Tibial nerve (tissue), 4 donors: ENCODE results near the gene TNFRSF18. TPM values are rescaled to one million over a fixed set of nuclear protein-coding genes. Genes with fewer than 3 reads are reported as not detected.
A peak's percentile ranks its signal among the peaks of the same experiment; 100 is the strongest.

Source experiments
- DNase-seq, 2 donors: peaks; one replicate each; pipeline ENCODE4 v3.0.0-alpha.2; 2019; ENCODE audit warnings: low spot score in 2 of 2
- H3K27ac ChIP-seq, 4 donors: fragments of 200-600 bp; sonication (generic) in 3 of 4; one replicate each; pipeline ENCODE4 v1.5.1; 2017 to 2019; ENCODE audit warnings: mild to moderate bottlenecking in 1 of 4
- H3K27me3 ChIP-seq, 2 donors: fragments of 200-600 bp; sonication (generic) in 1 of 2; one replicate each; pipeline versions ENCODE4 v1.5.1 to v1.6.0; 2017 to 2019
- H3K36me3 ChIP-seq, 3 donors: fragments of 200-600 bp; sonication (generic); one replicate each; pipeline ENCODE4 v1.5.1; 2018 to 2019
- H3K4me1 ChIP-seq, 4 donors: fragments of 200-600 bp; sonication (generic) in 3 of 4; one replicate each; pipeline ENCODE4 v1.5.1; 2017 to 2019
- H3K4me3 ChIP-seq, 4 donors: fragments of 200-600 bp; sonication (generic) in 3 of 4; one replicate each; pipeline ENCODE4 v1.5.1; 2017 to 2019; ENCODE audit warnings: mild to moderate bottlenecking in 1 of 4, moderate library complexity in 1 of 4
- H3K9me3 ChIP-seq, 4 donors: fragments of 200-600 bp; sonication (generic) in 3 of 4; one replicate each; pipeline ENCODE4 v1.5.1; 2017 to 2019
- CTCF ChIP-seq, 5 experiments: fragments of 200-600 bp in 3 of 5; fragments of 450-650 bp in 2 of 5; sonication (generic) in 3 of 5; IDR thresholded peaks; one replicate each; pipeline ENCODE4 v1.5.1; 2016 to 2019; ENCODE audit warnings: antibody characterized with exemption in 5 of 5, mild to moderate bottlenecking in 3 of 5, moderate library complexity in 2 of 5
- EP300 ChIP-seq, 2 donors: sonication (generic); formaldehyde crosslinking; IDR thresholded peaks; one replicate each; pipeline ENCODE4 v1.6.1; 2017; ENCODE audit warnings: antibody characterized with exemption in 2 of 2, mild to moderate bottlenecking in 1 of 2
- POLR2A ChIP-seq, 2 donors: fragments of 450-650 bp; IDR thresholded peaks; one replicate each; pipeline ENCODE4 v1.6.1; 2017; ENCODE audit warnings: antibody characterized with exemption in 2 of 2, mild to moderate bottlenecking in 2 of 2, moderate library complexity in 2 of 2
- WGBS, 2 donors: methylation state at CpG; one replicate each; pipeline ENCODE4 v1.1.5; 2018; 5-methylcytosine and 5-hydroxymethylcytosine counted together
- total RNA-seq, 4 donors: library from RNA; depleted of rRNA; stranded (reverse); fragments of >200 nt; gene quantifications; one replicate each; pipeline ENCODE4 v1.1.0, GENCODE V29; 2016

TNFRSF18 gene
- total RNA-seq, 4 donors from 2014 or later: 0.44 TPM; not detected in 3

- TF ChIP-seq CTCF (IDR thresholded peaks at IDR 0.05) (no peak), EP300 (IDR thresholded peaks at IDR 0.05) (no peak), POLR2A (IDR thresholded peaks at IDR 0.05) (no peak)
- WGBS, 2 donors: 4 to 5% methylated on average over 22 to 39 of the region's 109 CpGs
- Histone ChIP-seq H3K9me3 (peaks cover 0 to under 1% (median 0%) of the 10 kb centered on the region in 4 donors), H3K27me3 (peaks cover 0 to 51% of the 10 kb centered on the region in 2 donors), H3K4me3 (peak overlapping the region; percentile 15 to 50 (median 34)), H3K27ac (peak overlapping the region in 1 of 4 donors; percentile 11), H3K36me3 (no peaks in the 10 kb centered on the region), H3K4me1 (peaks cover 0 to 19% (median 6%) of the 10 kb centered on the region in 4 donors)
- no peak for DNase-seq
Observed at GRCh38 chr1:1200876-1201810, 5.2 kb downstream of the TNFRSF18 start.

DNA sequence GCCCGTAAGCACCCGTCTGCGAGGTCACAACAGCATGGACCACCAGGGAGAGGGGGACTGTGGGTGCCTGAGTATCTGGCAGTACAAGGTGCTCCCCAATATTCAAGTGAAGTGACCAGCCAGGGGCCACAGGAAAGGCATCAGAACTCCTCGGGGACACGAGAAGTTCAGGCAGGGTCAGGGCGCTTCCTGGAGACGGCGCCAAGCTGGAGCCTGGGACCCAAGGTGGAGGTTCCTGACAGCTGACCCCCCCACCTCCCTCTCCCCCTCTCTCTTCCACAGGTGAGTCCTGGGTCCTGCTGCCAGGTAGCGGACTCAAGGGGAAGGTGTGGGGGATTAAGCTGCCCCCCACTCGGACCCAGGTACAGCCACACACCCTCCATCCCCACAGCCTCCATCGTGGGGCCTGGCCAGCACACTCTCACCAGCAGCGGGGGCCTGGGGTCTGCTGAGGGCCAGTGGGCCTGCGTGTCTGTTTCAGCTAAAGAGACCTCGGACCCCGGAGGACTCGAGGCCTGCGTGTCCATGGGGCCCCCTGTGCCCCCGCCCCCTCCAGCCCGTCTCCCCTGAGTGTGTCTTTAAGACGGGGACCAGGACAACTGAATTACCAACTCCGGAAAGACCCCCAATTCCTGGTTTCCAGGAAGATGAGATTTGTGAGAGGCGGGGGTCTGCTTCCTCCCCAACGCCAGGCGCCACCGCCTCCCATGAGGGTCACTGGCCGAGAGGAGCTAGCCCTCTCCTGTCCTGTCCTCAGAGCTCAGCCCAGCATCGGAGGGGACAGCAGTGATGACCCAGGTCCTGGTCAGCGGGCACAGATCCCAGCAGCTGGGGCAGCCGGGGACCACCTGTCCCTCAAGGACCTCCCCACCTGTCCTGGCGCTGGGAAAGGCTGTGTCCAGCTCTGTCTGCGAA lies 6.2 kb downstream of the TNFRSF18 start:
- WGBS, 2 donors: 76 to 85% methylated on average over 19 to 25 of the region's 31 CpGs
- Histone ChIP-seq H3K4me1 (peaks cover 0 to 12% (median 3%) of the 10 kb centered on the region in 4 donors), H3K4me3 (no peak overlapping the region), H3K36me3 (no peaks in the 10 kb centered on the region), H3K9me3 (peaks cover 0 to 10% (median 0%) of the 10 kb centered on the region in 4 donors), H3K27ac (no peak overlapping the region), H3K27me3 (peaks cover 0 to 42% of the 10 kb centered on the region in 2 donors)
- no peak for DNase-seq
- no peak for TF ChIP-seq CTCF (IDR thresholded peaks at IDR 0.05)

DNA sequence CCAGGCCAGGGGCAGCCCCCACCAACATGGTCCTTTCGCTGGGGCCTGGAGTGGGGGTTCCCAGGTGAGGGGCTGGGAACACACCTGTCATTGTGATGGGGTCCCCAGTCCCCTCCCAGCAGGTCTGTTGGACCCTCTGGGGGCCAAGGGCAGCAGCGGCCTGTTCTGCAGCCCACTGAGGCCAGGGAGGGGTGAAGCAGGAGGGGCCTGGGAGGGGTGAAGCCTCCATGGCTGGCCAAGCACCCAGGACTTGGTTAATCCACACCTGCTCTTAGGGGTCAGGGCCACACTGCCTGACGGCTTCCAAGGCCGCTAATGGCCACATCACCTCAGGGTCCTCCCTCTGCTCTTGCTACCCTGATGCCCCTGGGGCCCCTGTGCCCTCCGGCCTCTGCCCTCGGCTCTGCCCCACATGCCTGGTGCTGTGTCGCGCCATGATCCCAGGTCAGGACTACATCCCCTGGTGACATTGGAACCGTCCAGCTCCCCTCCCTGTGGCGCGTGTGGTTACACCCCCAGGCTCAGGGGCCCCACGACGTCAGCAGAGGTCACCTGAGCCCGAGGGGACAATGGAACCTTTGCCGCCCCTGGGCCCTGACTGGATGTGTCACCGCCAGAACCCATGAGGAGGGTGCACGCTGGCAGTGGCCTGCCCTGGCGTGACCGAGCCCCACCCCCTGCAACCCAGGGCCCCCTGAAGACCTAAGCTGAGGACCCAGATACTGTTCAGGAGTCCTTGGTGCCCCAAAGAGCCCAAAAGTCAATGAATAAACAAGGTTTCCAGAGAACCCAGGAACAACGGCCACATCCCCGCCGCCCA lies 7.0 kb downstream of the TNFRSF18 start:
- H3K9me3 ChIP-seq: peaks cover 0 to 18% (median 3%) of the 10 kb centered on the region in 4 donors
- TF ChIP-seq EP300 (IDR thresholded peaks at IDR 0.05) (no peak), CTCF (IDR thresholded peaks at IDR 0.05) (no peak), POLR2A (IDR thresholded peaks at IDR 0.05) (no peak)
- H3K27me3 ChIP-seq: peaks cover 0 to 33% of the 10 kb centered on the region in 2 donors
- no peaks in the 10 kb centered on the region for H3K36me3 ChIP-seq
- H3K27ac ChIP-seq: no peak overlapping the region
- 82 to 83% methylated on average over 14 to 22 of the region's 22 CpGs for WGBS, 2 donors
- peaks cover 0 to 12% (median 3%) of the 10 kb centered on the region in 4 donors for H3K4me1 ChIP-seq
- DNase-seq: no peak
- no peak overlapping the region for H3K4me3 ChIP-seq

GRCh38 chr1:1198423-1199140 lies 7.8 kb downstream of the TNFRSF18 start:
- DNase-seq: no peak

More at GRCh38 chr1:1198423-1199140, 7.8 kb downstream of the TNFRSF18 start:
- Histone ChIP-seq H3K4me3 (no peak overlapping the region), H3K9me3 (peaks cover 0 to 26% (median 3%) of the 10 kb centered on the region in 4 donors), H3K27me3 (peaks cover 0 to 25% of the 10 kb centered on the region in 2 donors), H3K4me1 (peaks cover 0 to 12% (median 3%) of the 10 kb centered on the region in 4 donors), H3K36me3 (no peaks in the 10 kb centered on the region), H3K27ac (no peak overlapping the region)
- 67 to 74% methylated on average over 10 to 20 of the region's 23 CpGs for WGBS, 2 donors
- TF ChIP-seq CTCF (IDR thresholded peaks at IDR 0.05): no peak
- TF ChIP-seq POLR2A (IDR thresholded peaks at IDR 0.05): no peak
- no peak for TF ChIP-seq EP300 (IDR thresholded peaks at IDR 0.05)
